ENCODE data around the gene MEGF6. TPM values are rescaled to one million over a fixed set of nuclear protein-coding genes. Genes with fewer than 3 reads are reported as not detected.
"Not testable (repeated sequence)": the region's sequence is repeated elsewhere in the genome, so short reads cannot be mapped to it uniquely, and the experiment has no call there.

Gene MEGF6
- total and polyA plus RNA-seq, 4 donors, result 17.7 to 54.2 (median 48.2) TPM

GRCh38 chr1:3577300-3577699, 34.0 kb downstream of the MEGF6 start:
- ATAC-seq (ENCODE audit: insufficient read depth, low FRiP score), result peak; percentile 23

GRCh38 chr1:3575993-3576392, 35.3 kb downstream of the MEGF6 start:
- DNase-seq (no peak), ATAC-seq (ENCODE audit: insufficient read depth, low FRiP score) (no peak)
- TF ChIP-seq CTCF (IDR thresholded peaks at IDR 0.05; ENCODE audit: control extremely low read depth, extremely low read depth), result no peak
- Histone ChIP-seq H3K36me3 (ENCODE audit: control insufficient read depth in 4 of 4, insufficient read depth in 4 of 4, low read length in 4 of 4) (peaks cover 0 to 4% (median 0%) of the 10 kb centered on the region in 4 donors), H3K27me3 (ENCODE audit: control insufficient read depth in 3 of 3, insufficient read depth in 3 of 3, low read length in 2 of 3) (no peaks in the 10 kb centered on the region), H3K4me1 (ENCODE audit: control insufficient read depth in 5 of 5, insufficient read depth in 5 of 5, low read length in 5 of 5) (peaks cover 0 to 49% (median 9%) of the 10 kb centered on the region in 5 donors), H3K9me3 (ENCODE audit: control insufficient read depth in 4 of 4, insufficient read depth in 3 of 4, low read length in 3 of 4) (no peaks in the 10 kb centered on the region), H3K9ac (ENCODE audit: insufficient read depth in 1 of 2, low read length in 2 of 2) (no peak overlapping the region), H3K27ac (ENCODE audit: low read depth in 1 of 2, low read length in 1 of 2) (no peak overlapping the region), H3K4me3 (no peak overlapping the region)
- 84 to 94% methylated on average over 15 of the region's 15 CpGs for WGBS, 2 donors

More at GRCh38 chr1:3577300-3577699, 34.0 kb downstream of the MEGF6 start:
- peaks cover 0 to 60% (median 9%) of the 10 kb centered on the region in 5 donors for H3K4me1 ChIP-seq (ENCODE audit: control insufficient read depth in 5 of 5, insufficient read depth in 5 of 5, low read length in 5 of 5)
- peak; percentile 98 to 99 (median 99) for DNase-seq
- 78 to 85% methylated on average over 7 of the region's 7 CpGs for WGBS, 2 donors
- H3K27me3 ChIP-seq (ENCODE audit: control insufficient read depth in 3 of 3, insufficient read depth in 3 of 3, low read length in 2 of 3), result no peaks in the 10 kb centered on the region
- no peak overlapping the region for H3K9ac ChIP-seq (ENCODE audit: insufficient read depth in 1 of 2, low read length in 2 of 2)
- H3K9me3 ChIP-seq (ENCODE audit: control insufficient read depth in 4 of 4, insufficient read depth in 3 of 4, low read length in 3 of 4), result no peaks in the 10 kb centered on the region
- H3K36me3 ChIP-seq (ENCODE audit: control insufficient read depth in 4 of 4, insufficient read depth in 4 of 4, low read length in 4 of 4), result peaks cover 0 to 4% (median 0%) of the 10 kb centered on the region in 4 donors
- no peak overlapping the region for H3K27ac ChIP-seq (ENCODE audit: low read depth in 1 of 2, low read length in 1 of 2)
- TF ChIP-seq CTCF (IDR thresholded peaks at IDR 0.05; ENCODE audit: control extremely low read depth, extremely low read depth), result no peak
- H3K4me3 ChIP-seq, result no peak overlapping the region

- ATAC-seq (ENCODE audit: insufficient read depth, low FRiP score); H3K27ac ChIP-seq (ENCODE audit: low read depth in 1 of 2, low read length in 1 of 2); DNase-seq; H3K36me3 ChIP-seq (ENCODE audit: control insufficient read depth in 4 of 4, insufficient read depth in 4 of 4, low read length in 4 of 4); H3K27me3 ChIP-seq (ENCODE audit: control insufficient read depth in 3 of 3, insufficient read depth in 3 of 3, low read length in 2 of 3); H3K9me3 ChIP-seq (ENCODE audit: control insufficient read depth in 4 of 4, insufficient read depth in 3 of 4, low read length in 3 of 4); H3K4me3 ChIP-seq; H3K9ac ChIP-seq (ENCODE audit: insufficient read depth in 1 of 2, low read length in 2 of 2): not testable (repeated sequence)
- 89 to 90% methylated on average over 5 to 6 of the region's 6 CpGs for WGBS, 2 donors
- peaks cover 0 to 49% (median 9%) of the 10 kb centered on the region in 5 donors for H3K4me1 ChIP-seq (ENCODE audit: control insufficient read depth in 5 of 5, insufficient read depth in 5 of 5, low read length in 5 of 5)
Observed at GRCh38 chr1:3575515-3575914, 35.8 kb downstream of the MEGF6 start.

GRCh38 chr1:3573500-3573899, 37.8 kb downstream of the MEGF6 start:
- ATAC-seq (ENCODE audit: insufficient read depth, low FRiP score) (no peak), DNase-seq (peak; percentile 40 to 50 (median 44))
- no peak overlapping the region for H3K9ac ChIP-seq (ENCODE audit: insufficient read depth in 1 of 2, low read length in 2 of 2)
- WGBS, 2 donors, result 67 to 70% methylated on average over 9 of the region's 9 CpGs
- peaks cover 0 to 4% (median 0%) of the 10 kb centered on the region in 4 donors for H3K36me3 ChIP-seq (ENCODE audit: control insufficient read depth in 4 of 4, insufficient read depth in 4 of 4, low read length in 4 of 4)
- H3K4me3 ChIP-seq, result no peak overlapping the region
- no peak for TF ChIP-seq CTCF (IDR thresholded peaks at IDR 0.05; ENCODE audit: control extremely low read depth, extremely low read depth)
- H3K9me3 ChIP-seq (ENCODE audit: control insufficient read depth in 4 of 4, insufficient read depth in 3 of 4, low read length in 3 of 4), result no peaks in the 10 kb centered on the region
- no peak overlapping the region for H3K27ac ChIP-seq (ENCODE audit: low read depth in 1 of 2, low read length in 1 of 2)
- peaks cover 0 to 41% (median 9%) of the 10 kb centered on the region in 5 donors for H3K4me1 ChIP-seq (ENCODE audit: control insufficient read depth in 5 of 5, insufficient read depth in 5 of 5, low read length in 5 of 5)
- no peaks in the 10 kb centered on the region for H3K27me3 ChIP-seq (ENCODE audit: control insufficient read depth in 3 of 3, insufficient read depth in 3 of 3, low read length in 2 of 3)

GRCh38 chr1:3572638-3573037, 38.7 kb downstream of the MEGF6 start:
- 87 to 100% methylated on average over 1 of the region's 1 CpG for WGBS, 2 donors
- not testable (repeated sequence) for H3K36me3 ChIP-seq (ENCODE audit: control insufficient read depth in 4 of 4, insufficient read depth in 4 of 4, low read length in 4 of 4); ATAC-seq (ENCODE audit: insufficient read depth, low FRiP score); H3K9me3 ChIP-seq (ENCODE audit: control insufficient read depth in 4 of 4, insufficient read depth in 3 of 4, low read length in 3 of 4); H3K27me3 ChIP-seq (ENCODE audit: control insufficient read depth in 3 of 3, insufficient read depth in 3 of 3, low read length in 2 of 3); H3K27ac ChIP-seq (ENCODE audit: low read depth in 1 of 2, low read length in 1 of 2); DNase-seq; H3K4me3 ChIP-seq; H3K9ac ChIP-seq (ENCODE audit: insufficient read depth in 1 of 2, low read length in 2 of 2)
- peaks cover 0 to 33% (median 9%) of the 10 kb centered on the region in 5 donors for H3K4me1 ChIP-seq (ENCODE audit: control insufficient read depth in 5 of 5, insufficient read depth in 5 of 5, low read length in 5 of 5)
